OCI-LY7 (cell line): Measurements from ENCODE around the gene GNGT1.

ENCODE experiments used
- EZH2phosphoT487 ChIP-seq: fragments of 200-600 bp; sonication (generic); IDR thresholded peaks from 2 replicates; pipeline ENCODE4 v1.6.1; 2018; ENCODE audit warnings: low read depth, borderline replicate concordance, mild to moderate bottlenecking, mixed run types, antibody characterized with exemption, low read length, moderate library complexity, mixed read lengths
- TF ChIP-seq, protein P1 (sequence below): fragments of 200-600 bp; sonication (generic); conservative IDR thresholded peaks from 2 replicates; pipeline ENCODE4 v1.5.1; 2014; ENCODE audit warnings: mild to moderate bottlenecking, antibody characterized with exemption, low read length, moderate library complexity, mixed read lengths

DNA sequence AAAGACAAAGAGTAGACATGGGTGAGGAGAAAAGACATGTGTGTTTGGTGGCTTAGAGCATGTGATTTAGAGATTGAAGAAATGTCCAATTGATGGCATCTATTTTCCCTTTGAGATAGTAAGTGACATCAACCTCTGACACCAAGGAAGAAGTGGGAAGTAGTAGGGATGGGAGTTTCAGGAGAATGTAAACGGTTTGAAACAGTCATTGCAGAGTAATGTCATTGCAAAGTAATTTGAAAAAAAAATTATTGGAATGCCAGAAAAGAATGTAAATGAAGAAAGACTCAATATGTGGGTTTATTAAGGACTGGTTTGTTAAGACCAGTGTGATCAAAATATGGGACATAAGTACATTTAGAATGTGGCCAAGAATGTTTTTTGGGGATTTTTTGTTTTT is 41.7 kb downstream of the GNGT1 start:
- TF ChIP-seq, protein P1, sequence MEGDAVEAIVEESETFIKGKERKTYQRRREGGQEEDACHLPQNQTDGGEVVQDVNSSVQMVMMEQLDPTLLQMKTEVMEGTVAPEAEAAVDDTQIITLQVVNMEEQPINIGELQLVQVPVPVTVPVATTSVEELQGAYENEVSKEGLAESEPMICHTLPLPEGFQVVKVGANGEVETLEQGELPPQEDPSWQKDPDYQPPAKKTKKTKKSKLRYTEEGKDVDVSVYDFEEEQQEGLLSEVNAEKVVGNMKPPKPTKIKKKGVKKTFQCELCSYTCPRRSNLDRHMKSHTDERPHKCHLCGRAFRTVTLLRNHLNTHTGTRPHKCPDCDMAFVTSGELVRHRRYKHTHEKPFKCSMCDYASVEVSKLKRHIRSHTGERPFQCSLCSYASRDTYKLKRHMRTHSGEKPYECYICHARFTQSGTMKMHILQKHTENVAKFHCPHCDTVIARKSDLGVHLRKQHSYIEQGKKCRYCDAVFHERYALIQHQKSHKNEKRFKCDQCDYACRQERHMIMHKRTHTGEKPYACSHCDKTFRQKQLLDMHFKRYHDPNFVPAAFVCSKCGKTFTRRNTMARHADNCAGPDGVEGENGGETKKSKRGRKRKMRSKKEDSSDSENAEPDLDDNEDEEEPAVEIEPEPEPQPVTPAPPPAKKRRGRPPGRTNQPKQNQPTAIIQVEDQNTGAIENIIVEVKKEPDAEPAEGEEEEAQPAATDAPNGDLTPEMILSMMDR = no peak
- TF ChIP-seq EZH2phosphoT487 = no peak
